OCI-LY7 (cell line): ENCODE results near the gene CDR2. TPM values are rescaled to one million over a fixed set of nuclear protein-coding genes. Genes with fewer than 3 reads are reported as not detected.

Experiments used
- BruUV-seq: library from RNA; stranded (reverse); fragments of 400-500 nt; replicated peaks from 2 replicates; lab custom pipeline; 2021; lab: Mats Ljungman, UMichigan
- CTCF ChIA-PET: fragments of 300-600 bp; sonication (Branson Sonifier 250); formaldehyde crosslinking; loops from one replicate; lab custom pipeline; 2022; ENCODE audit warnings: antibody characterized with exemption; ENCODE audit not compliant: unreplicated experiment; lab: Charles Lee
- POLR2A ChIA-PET: fragments of 300-600 bp; sonication (Branson Sonifier 250); formaldehyde crosslinking; loops from one replicate; lab custom pipeline; 2022; ENCODE audit warnings: antibody characterized with exemption; lab: Charles Lee
- DNase-seq: peaks from one replicate; pipeline ENCODE4 v3.0.0-alpha.2; 2015; ENCODE audit warnings: low spot score
- H2AFZ ChIP-seq: fragments of 200-600 bp; sonication (generic), shearing (Covaris generic); 2 replicates; pipeline ENCODE4 v1.6.1; 2014; ENCODE audit warnings: mild to moderate bottlenecking, antibody characterized with exemption, low read length, moderate library complexity
- H3K27ac ChIP-seq: fragments of 200-600 bp; sonication (generic); 2 replicates; pipeline ENCODE4 v1.5.1; 2014; ENCODE audit warnings: mixed run types, low read depth, mild to moderate bottlenecking, moderate library complexity, low read length, inconsistent platforms; ENCODE audit not compliant: poor library complexity, severe bottlenecking
- H3K36me3 ChIP-seq: fragments of 200-600 bp; sonication (generic); 2 replicates; pipeline ENCODE4 v1.6.1; 2014; ENCODE audit warnings: mild to moderate bottlenecking, antibody characterized with exemption, low read length, moderate library complexity, mixed read lengths; ENCODE audit not compliant: insufficient read depth
- H3K4me1 ChIP-seq: fragments of 200-600 bp; sonication (generic); 2 replicates; pipeline ENCODE4 v1.5.1; 2014; ENCODE audit warnings: mild to moderate bottlenecking, low read length; ENCODE audit not compliant: insufficient read depth, poor library complexity, severe bottlenecking
- H3K4me2 ChIP-seq: fragments of 200-600 bp; sonication (generic); 2 replicates; pipeline ENCODE4 v1.6.1; 2014; ENCODE audit warnings: mild to moderate bottlenecking, low read length
- H3K4me3 ChIP-seq: fragments of 200-600 bp; sonication (generic); 2 replicates; pipeline ENCODE4 v1.5.1; 2014; ENCODE audit warnings: mild to moderate bottlenecking, low read depth, low read length; ENCODE audit not compliant: poor library complexity, severe bottlenecking
- H3K79me2 ChIP-seq: fragments of 200-600 bp; sonication (generic); 2 replicates; pipeline ENCODE4 v1.6.1; 2016; ENCODE audit warnings: low read depth, mild to moderate bottlenecking, low read length, moderate library complexity, mixed read lengths; ENCODE audit not compliant: insufficient read depth
- H3K9me2 ChIP-seq: fragments of 200-600 bp; sonication (generic); 2 replicates; pipeline ENCODE4 v1.6.1; 2016; ENCODE audit warnings: mild to moderate bottlenecking, low read length, mixed read lengths; ENCODE audit not compliant: insufficient read depth
- H3K9me3 ChIP-seq: fragments of 200-600 bp; sonication (generic); 2 replicates; pipeline ENCODE4 v1.6.1; 2014; ENCODE audit warnings: mild to moderate bottlenecking, mixed run types, low read length, mixed read lengths
- H4K20me1 ChIP-seq: fragments of 200-600 bp; sonication (generic); 2 replicates; pipeline ENCODE4 v1.6.1; 2014; ENCODE audit warnings: mild to moderate bottlenecking, antibody characterized with exemption, low read length, moderate library complexity, mixed read lengths; ENCODE audit not compliant: insufficient read depth
- EZH2phosphoT487 ChIP-seq: fragments of 200-600 bp; sonication (generic); IDR thresholded peaks from 2 replicates; pipeline ENCODE4 v1.6.1; 2018; ENCODE audit warnings: low read depth, borderline replicate concordance, mild to moderate bottlenecking, mixed run types, antibody characterized with exemption, low read length, moderate library complexity, mixed read lengths
- intact Hi-C: fragments of 100-400 bp; cut with micrococcal nuclease; formaldehyde crosslinking; loops from one replicate; pipeline ENCODE4 v1.10.0; 2022; ENCODE audit not compliant: unreplicated experiment
- total RNA-seq, 2 experiments: library from RNA; depleted of rRNA in 1 of 2; stranded (reverse); fragments of >200 nt in 1 of 2; shearing (Covaris generic) in 1 of 2; gene quantifications; 2 replicates each; pipeline ENCODE4 v1.2.3, GENCODE V29; 2014 to 2022
- TF ChIP-seq, protein P1 (sequence below): fragments of 200-600 bp; sonication (generic); conservative IDR thresholded peaks from 2 replicates; pipeline ENCODE4 v1.5.1; 2014; ENCODE audit warnings: mild to moderate bottlenecking, antibody characterized with exemption, low read length, moderate library complexity, mixed read lengths

The CDR2 gene
- total RNA-seq, 2 experiments from 2014 or later: 33.0 to 38.3 TPM

DNA sequence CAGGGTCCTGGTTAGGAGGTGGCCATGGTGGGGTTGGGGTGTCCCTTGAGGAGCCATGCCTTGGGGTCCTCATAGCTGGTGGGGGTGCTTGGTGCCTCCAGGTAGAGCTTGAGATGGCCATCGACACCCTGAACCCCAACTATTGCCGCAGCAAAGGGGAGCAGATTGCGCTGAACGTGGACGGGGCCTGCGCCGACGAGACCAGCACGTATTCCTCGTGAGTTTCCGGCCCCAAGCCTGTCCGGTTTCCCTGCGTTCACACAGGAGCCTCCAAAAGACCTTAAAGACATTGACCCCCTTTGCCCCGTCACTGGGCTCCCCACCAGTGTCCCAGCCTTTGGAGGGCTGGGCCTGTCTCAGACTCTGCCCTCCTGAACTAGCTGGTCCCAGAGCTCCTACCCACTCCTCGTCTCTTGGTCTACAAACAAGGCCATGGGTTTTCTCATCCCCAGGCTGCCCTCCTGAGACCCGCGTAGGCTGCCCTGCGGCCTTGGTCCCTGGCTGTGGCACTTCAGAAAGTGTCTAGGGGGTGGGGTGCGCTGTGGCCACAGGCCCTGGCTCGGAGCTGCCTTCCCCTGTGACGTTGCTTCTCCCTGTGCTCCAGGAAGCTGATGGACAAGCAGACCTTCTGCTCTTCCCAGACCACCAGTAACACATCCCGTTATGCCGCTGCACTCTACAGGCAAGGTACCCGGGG is 65.4 kb downstream of the CDR2 start:
- TF ChIP-seq, protein P1, sequence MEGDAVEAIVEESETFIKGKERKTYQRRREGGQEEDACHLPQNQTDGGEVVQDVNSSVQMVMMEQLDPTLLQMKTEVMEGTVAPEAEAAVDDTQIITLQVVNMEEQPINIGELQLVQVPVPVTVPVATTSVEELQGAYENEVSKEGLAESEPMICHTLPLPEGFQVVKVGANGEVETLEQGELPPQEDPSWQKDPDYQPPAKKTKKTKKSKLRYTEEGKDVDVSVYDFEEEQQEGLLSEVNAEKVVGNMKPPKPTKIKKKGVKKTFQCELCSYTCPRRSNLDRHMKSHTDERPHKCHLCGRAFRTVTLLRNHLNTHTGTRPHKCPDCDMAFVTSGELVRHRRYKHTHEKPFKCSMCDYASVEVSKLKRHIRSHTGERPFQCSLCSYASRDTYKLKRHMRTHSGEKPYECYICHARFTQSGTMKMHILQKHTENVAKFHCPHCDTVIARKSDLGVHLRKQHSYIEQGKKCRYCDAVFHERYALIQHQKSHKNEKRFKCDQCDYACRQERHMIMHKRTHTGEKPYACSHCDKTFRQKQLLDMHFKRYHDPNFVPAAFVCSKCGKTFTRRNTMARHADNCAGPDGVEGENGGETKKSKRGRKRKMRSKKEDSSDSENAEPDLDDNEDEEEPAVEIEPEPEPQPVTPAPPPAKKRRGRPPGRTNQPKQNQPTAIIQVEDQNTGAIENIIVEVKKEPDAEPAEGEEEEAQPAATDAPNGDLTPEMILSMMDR: no peak
- no peak for TF ChIP-seq EZH2phosphoT487
- no peaks in the 10 kb centered on the region for H3K9me2 ChIP-seq
- ChIA-PET CTCF (no interaction called here), POLR2A (no interaction called here)
- H2AFZ ChIP-seq: no peak overlapping the region
- no TSS peak for BruUV-seq
- H3K27ac ChIP-seq: no peak overlapping the region
- intact Hi-C loops: no loop called here
- H4K20me1 ChIP-seq: no peaks in the 10 kb centered on the region
- H3K9me3 ChIP-seq: no peaks in the 10 kb centered on the region
- H3K36me3 ChIP-seq: peaks cover 98% of the 10 kb centered on the region
- H3K4me1 ChIP-seq: no peaks in the 10 kb centered on the region
- no peaks in the 10 kb centered on the region for H3K79me2 ChIP-seq
- DNase-seq: no peak
- H3K4me3 ChIP-seq: no peak overlapping the region
- H3K4me2 ChIP-seq: no peak overlapping the region

DNA sequence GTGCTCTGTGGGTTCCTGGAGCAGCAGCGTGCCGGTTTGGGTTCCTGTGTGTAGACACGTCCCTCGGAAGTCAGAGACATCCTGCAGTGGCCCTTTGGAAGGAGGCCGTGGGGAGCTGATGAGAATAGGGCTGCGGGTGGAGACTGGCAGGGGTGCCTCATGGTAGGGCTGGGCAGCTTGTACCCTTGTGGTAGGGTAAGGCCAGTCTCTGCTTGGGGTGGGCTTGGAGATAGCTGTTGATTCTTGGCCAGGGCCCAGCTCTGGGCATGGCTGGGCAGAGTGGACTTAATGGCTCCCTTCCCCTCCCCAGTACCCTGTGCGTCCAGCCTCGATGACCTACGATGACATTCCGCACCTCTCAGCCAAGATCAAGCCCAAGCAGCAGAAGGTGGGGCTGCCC is 66.6 kb downstream of the CDR2 start:
- H3K79me2 ChIP-seq: peaks cover 2% of the 10 kb centered on the region; the same call in 1 of the 2 replicates
- H3K9me3 ChIP-seq: no peaks in the 10 kb centered on the region
- no TSS peak for BruUV-seq
- no peak overlapping the region for H3K4me2 ChIP-seq
- ChIA-PET POLR2A (interaction anchor here (0.6 kb wide), 1 partner anchor 111 kb away, joined by 9 read pairs; no protein-coding TSS in a partner anchor), CTCF (no interaction called here)
- TF ChIP-seq, protein P1: no peak
- TF ChIP-seq EZH2phosphoT487: no peak
- no peak overlapping the region for H2AFZ ChIP-seq
- no peak for DNase-seq
- intact Hi-C loops: no loop called here
- H3K27ac ChIP-seq: no peak overlapping the region
- H3K36me3 ChIP-seq: peaks cover 96% of the 10 kb centered on the region
- no peaks in the 10 kb centered on the region for H3K9me2 ChIP-seq
- H3K4me1 ChIP-seq: no peaks in the 10 kb centered on the region
- H3K4me3 ChIP-seq: no peak overlapping the region
- H4K20me1 ChIP-seq: no peaks in the 10 kb centered on the region

DNA sequence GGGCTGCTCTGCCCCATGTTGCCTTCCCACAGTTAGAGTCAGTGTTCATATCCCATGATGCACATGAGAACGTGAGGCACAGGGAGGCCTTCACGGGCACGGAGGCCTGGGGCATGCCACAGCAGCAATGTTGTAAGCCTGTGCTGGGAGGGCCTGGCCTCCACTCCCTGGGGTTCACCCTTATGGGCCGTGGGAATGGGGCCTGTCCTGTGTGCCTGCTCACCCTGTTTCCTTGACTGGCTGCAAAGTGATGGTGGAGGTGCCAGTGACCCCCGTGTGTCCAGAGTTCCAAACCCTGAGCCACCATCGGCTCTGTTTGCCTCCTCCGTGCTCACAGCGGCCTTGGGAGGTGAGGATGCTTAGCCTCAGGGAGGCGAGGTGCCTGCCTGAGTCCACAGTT is 67.6 kb downstream of the CDR2 start:
- Histone ChIP-seq H2AFZ (no peak overlapping the region), H3K36me3 (peaks cover 96% of the 10 kb centered on the region), H3K9me2 (no peaks in the 10 kb centered on the region), H3K27ac (no peak overlapping the region), H3K4me2 (no peak overlapping the region), H3K9me3 (no peaks in the 10 kb centered on the region), H3K4me1 (no peaks in the 10 kb centered on the region), H3K79me2 (peaks cover 13% of the 10 kb centered on the region; the same call in 1 of the 2 replicates), H4K20me1 (no peaks in the 10 kb centered on the region; the same call in 1 of the 2 replicates), H3K4me3 (no peak overlapping the region)
- intact Hi-C loops: no loop called here
- CTCF ChIA-PET: no interaction called here
- POLR2A ChIA-PET: no interaction called here
- no peak for TF ChIP-seq EZH2phosphoT487
- TF ChIP-seq, protein P1: no peak
- BruUV-seq: no TSS peak
- DNase-seq: no peak
